PC-3 (cell line): ENCODE results near the gene SERPINB5. TPM values are rescaled to one million over a fixed set of nuclear protein-coding genes. Genes with fewer than 3 reads are reported as not detected.
"Not testable (repeated sequence)": the region's sequence is repeated elsewhere in the genome, so short reads cannot be mapped to it uniquely, and the experiment has no call there.

Source experiments
- ATAC-seq: fragments of 200-7000 bp; cut with Tn5 transposase; 2 replicates; pipeline ENCODE4 v1.9.1; 2020; ENCODE audit warnings: mild to moderate bottlenecking, moderate library complexity
- BruUV-seq: library from RNA; stranded (reverse); fragments of 400-500 nt; replicated peaks from 2 replicates; lab custom pipeline; 2021; lab: Mats Ljungman, UMichigan
- CTCF ChIA-PET: fragments of 300-600 bp; sonication (Branson Sonifier 250); formaldehyde crosslinking; loops from one replicate; lab custom pipeline; 2022; ENCODE audit warnings: antibody characterized with exemption; lab: Charles Lee
- POLR2A ChIA-PET: fragments of 300-600 bp; sonication (Branson Sonifier 250); formaldehyde crosslinking; loops from one replicate; lab custom pipeline; 2022; ENCODE audit warnings: antibody characterized with exemption; ENCODE audit not compliant: unreplicated experiment; lab: Charles Lee
- DNase-seq: peaks from one replicate; pipeline ENCODE4 v3.0.0-alpha.2; 2015
- H2AFZ ChIP-seq: fragments of 300-600 bp; sonication (generic); 2 replicates; pipeline ENCODE4 v1.6.0; 2016; ENCODE audit warnings: antibody characterized with exemption, low read length
- H3F3A ChIP-seq: fragments of 300-600 bp; sonication (generic); one replicate; pipeline ENCODE4 v1.6.0; 2017; ENCODE audit warnings: antibody characterized with exemption, low read length, control low read depth, mild to moderate bottlenecking; ENCODE audit not compliant: unreplicated experiment
- H3K27ac ChIP-seq: fragments of 300-600 bp; sonication (generic); 2 replicates; pipeline ENCODE4 v1.5.1; 2016; ENCODE audit warnings: mild to moderate bottlenecking, low read length
- H3K27me3 ChIP-seq: fragments of 300-600 bp; sonication (generic); 2 replicates; pipeline ENCODE4 v1.6.1; 2016; ENCODE audit warnings: low read length, mixed read lengths
- H3K36me3 ChIP-seq: fragments of 300-600 bp; sonication (generic); 2 replicates; pipeline ENCODE4 v1.6.1; 2016; ENCODE audit warnings: low read depth, mixed run types, low read length, mixed read lengths
- H3K4me1 ChIP-seq: fragments of 300-600 bp; sonication (generic); 2 replicates; pipeline ENCODE4 v1.5.1; 2016; ENCODE audit warnings: low read length; ENCODE audit not compliant: insufficient read depth
- H3K4me2 ChIP-seq: fragments of 300-600 bp; sonication (generic); 2 replicates; pipeline ENCODE4 v1.6.0; 2016; ENCODE audit warnings: low read length
- H3K4me3 ChIP-seq: fragments of 300-600 bp; sonication (generic); 2 replicates; pipeline ENCODE4 v1.5.1; 2016; ENCODE audit warnings: mild to moderate bottlenecking, low read length, mixed read lengths
- H3K79me2 ChIP-seq: fragments of 300-600 bp; sonication (generic); 2 replicates; pipeline ENCODE4 v1.6.1; 2017; ENCODE audit warnings: low read length, mixed read lengths
- H3K9ac ChIP-seq: fragments of 300-600 bp; sonication (generic); 2 replicates; pipeline ENCODE4 v1.6.0; 2016; ENCODE audit warnings: mild to moderate bottlenecking, low read length
- H3K9me2 ChIP-seq: fragments of 300-600 bp; sonication (generic); replicated peaks from 2 replicates; pipeline ENCODE4 v1.6.1; 2016; ENCODE audit warnings: mixed run types, low read length, mixed read lengths
- H3K9me3 ChIP-seq: fragments of 300-600 bp; sonication (generic); 2 replicates; pipeline ENCODE4 v1.6.1; 2016; ENCODE audit warnings: low read length, mixed read lengths
- H4K20me1 ChIP-seq: fragments of 300-600 bp; sonication (generic); 2 replicates; pipeline ENCODE4 v1.6.1; 2016; ENCODE audit warnings: low read length, mixed read lengths
- EZH2 ChIP-seq: fragments of 300-600 bp; sonication (generic); IDR thresholded peaks from one replicate; pipeline ENCODE4 v1.6.1; 2017; ENCODE audit warnings: antibody characterized with exemption, mild to moderate bottlenecking, low read length; ENCODE audit not compliant: unreplicated experiment
- EZH2phosphoT487 ChIP-seq: fragments of 300-600 bp; sonication (generic); IDR thresholded peaks from 2 replicates; pipeline ENCODE4 v1.6.1; 2018; ENCODE audit warnings: mild to moderate bottlenecking, antibody characterized with exemption, low read length, borderline replicate concordance
- intact Hi-C: fragments of 100-400 bp; cut with micrococcal nuclease; formaldehyde crosslinking; loops from 2 replicates; pipeline ENCODE4 v1.9.0; 2023
- total RNA-seq: library from RNA; depleted of rRNA; stranded (reverse); fragments of >200 nt; gene quantifications from 2 replicates; pipeline ENCODE4 v1.2.3, GENCODE V29; 2014
- TF ChIP-seq, protein P1 (sequence below): fragments of 300-600 bp; sonication (generic); conservative IDR thresholded peaks from 2 replicates; pipeline ENCODE4 v1.5.1; 2017; ENCODE audit warnings: antibody characterized with exemption, low read depth, mild to moderate bottlenecking, low read length

SERPINB5 gene
- total RNA-seq, 1 experiment from 2014 or later, result 104 TPM

GRCh38 chr18:63449426-63449825 lies 27.3 kb upstream of the SERPINB5 start:
- Histone ChIP-seq H3K27me3 (no peaks in the 10 kb centered on the region), H4K20me1 (no peaks in the 10 kb centered on the region), H3K4me2 (no peak overlapping the region), H3K36me3 (no peaks in the 10 kb centered on the region), H3K9me3 (no peaks in the 10 kb centered on the region), H2AFZ (no peak overlapping the region), H3K9ac (no peak overlapping the region), H3K4me1 (peaks cover 44% of the 10 kb centered on the region), H3K4me3 (no peak overlapping the region), H3K27ac (no peak overlapping the region), H3F3A (no peaks in the 10 kb centered on the region), H3K79me2 (no peaks in the 10 kb centered on the region), H3K9me2 (no peaks in the 10 kb centered on the region)
- ATAC-seq (no peak), DNase-seq (no peak)
- CTCF ChIA-PET, result no interaction called here
- intact Hi-C loops, result no loop called here
- POLR2A ChIA-PET, result no interaction called here
- TF ChIP-seq EZH2phosphoT487 (no peak), EZH2 (no peak)
- TF ChIP-seq, protein P1, sequence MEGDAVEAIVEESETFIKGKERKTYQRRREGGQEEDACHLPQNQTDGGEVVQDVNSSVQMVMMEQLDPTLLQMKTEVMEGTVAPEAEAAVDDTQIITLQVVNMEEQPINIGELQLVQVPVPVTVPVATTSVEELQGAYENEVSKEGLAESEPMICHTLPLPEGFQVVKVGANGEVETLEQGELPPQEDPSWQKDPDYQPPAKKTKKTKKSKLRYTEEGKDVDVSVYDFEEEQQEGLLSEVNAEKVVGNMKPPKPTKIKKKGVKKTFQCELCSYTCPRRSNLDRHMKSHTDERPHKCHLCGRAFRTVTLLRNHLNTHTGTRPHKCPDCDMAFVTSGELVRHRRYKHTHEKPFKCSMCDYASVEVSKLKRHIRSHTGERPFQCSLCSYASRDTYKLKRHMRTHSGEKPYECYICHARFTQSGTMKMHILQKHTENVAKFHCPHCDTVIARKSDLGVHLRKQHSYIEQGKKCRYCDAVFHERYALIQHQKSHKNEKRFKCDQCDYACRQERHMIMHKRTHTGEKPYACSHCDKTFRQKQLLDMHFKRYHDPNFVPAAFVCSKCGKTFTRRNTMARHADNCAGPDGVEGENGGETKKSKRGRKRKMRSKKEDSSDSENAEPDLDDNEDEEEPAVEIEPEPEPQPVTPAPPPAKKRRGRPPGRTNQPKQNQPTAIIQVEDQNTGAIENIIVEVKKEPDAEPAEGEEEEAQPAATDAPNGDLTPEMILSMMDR, result no peak
- no TSS peak for BruUV-seq

- Histone ChIP-seq H3K9ac (peak overlapping the region; percentile 85), H3K4me3 (peak overlapping the region; percentile 3; the same call in 1 of the 2 replicates), H3K4me1 (peaks cover 46% of the 10 kb centered on the region), H3K4me2 (peak overlapping the region; percentile 76), H3K36me3 (no peaks in the 10 kb centered on the region), H3K27me3 (no peaks in the 10 kb centered on the region), H3K79me2 (no peaks in the 10 kb centered on the region), H4K20me1 (no peaks in the 10 kb centered on the region), H3F3A (peaks cover 3% of the 10 kb centered on the region), H3K27ac (peak overlapping the region; percentile 98), H3K9me2 (no peaks in the 10 kb centered on the region), H3K9me3 (no peaks in the 10 kb centered on the region), H2AFZ (peak overlapping the region; percentile 27)
- no peak for TF ChIP-seq EZH2phosphoT487
- CTCF ChIA-PET, result interaction anchor here (0.6 to 1.0 kb wide), 2 partner anchors 12 to 86 kb away, joined by 3 to 4 read pairs; no protein-coding TSS in a partner anchor
- POLR2A ChIA-PET, result interaction anchor here (0.5 to 0.7 kb wide), 6 partner anchors 20 to 203 kb away, joined by 3 to 6 read pairs (median 4); partner anchors contain the start of genes KDSR and SERPINB5
- BruUV-seq, result no TSS peak
- peak; percentile 78 for DNase-seq
- intact Hi-C loops, result no loop called here
- peak; percentile 48 for ATAC-seq
Observed at GRCh38 chr18:63451799-63452660, 24.7 kb upstream of the SERPINB5 start.

- H3K9me2 ChIP-seq, H2AFZ ChIP-seq, H3K27me3 ChIP-seq, DNase-seq, ATAC-seq, H3F3A ChIP-seq, H4K20me1 ChIP-seq, intact Hi-C loops, H3K36me3 ChIP-seq, H3K4me3 ChIP-seq, H3K79me2 ChIP-seq, H3K9me3 ChIP-seq: not testable (repeated sequence)
- Histone ChIP-seq H3K27ac (peak overlapping the region; percentile 98), H3K9ac (peak overlapping the region; percentile 85), H3K4me1 (peaks cover 47% of the 10 kb centered on the region), H3K4me2 (peak overlapping the region; percentile 76)
- ChIA-PET CTCF (interaction anchor here (0.6 to 1.0 kb wide), 2 partner anchors 13 to 87 kb away, joined by 3 to 4 read pairs; no protein-coding TSS in a partner anchor), POLR2A (interaction anchor here (0.5 to 0.7 kb wide), 2 partner anchors 20 to 202 kb away, joined by 4 to 6 read pairs; no protein-coding TSS in a partner anchor)
- BruUV-seq, result TSS peak; percentile 42
Observed at GRCh38 chr18:63452751-63453150, 24.0 kb upstream of the SERPINB5 start.
